ENCODE measurements around the gene ATP2B3.

Gene ATP2B3

GRCh38 chrX:153511784-153512500 lies 5.5 kb upstream of the ATP2B3 start:
- no peak for DNase-seq

DNA sequence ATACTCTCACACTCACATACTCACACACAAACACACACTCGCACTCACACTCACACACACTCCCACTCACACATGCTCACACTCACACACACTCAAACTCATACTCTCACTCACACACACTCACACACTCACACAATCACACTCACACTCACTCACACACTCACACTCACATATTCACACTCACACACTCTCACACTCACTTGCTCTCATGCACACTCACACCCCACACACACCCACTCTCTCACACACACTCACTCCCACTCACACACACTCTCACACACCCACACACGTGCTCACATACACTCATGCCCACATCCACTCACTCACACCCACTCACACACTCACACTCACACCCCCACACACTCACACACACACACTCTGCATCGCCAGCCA lies 4.9 kb upstream of the ATP2B3 start:
- no peak for DNase-seq

- DNase-seq = no peak
These were observed 4.2 kb upstream of the ATP2B3 start for GRCh38 chrX:153513265-153513664.

DNA sequence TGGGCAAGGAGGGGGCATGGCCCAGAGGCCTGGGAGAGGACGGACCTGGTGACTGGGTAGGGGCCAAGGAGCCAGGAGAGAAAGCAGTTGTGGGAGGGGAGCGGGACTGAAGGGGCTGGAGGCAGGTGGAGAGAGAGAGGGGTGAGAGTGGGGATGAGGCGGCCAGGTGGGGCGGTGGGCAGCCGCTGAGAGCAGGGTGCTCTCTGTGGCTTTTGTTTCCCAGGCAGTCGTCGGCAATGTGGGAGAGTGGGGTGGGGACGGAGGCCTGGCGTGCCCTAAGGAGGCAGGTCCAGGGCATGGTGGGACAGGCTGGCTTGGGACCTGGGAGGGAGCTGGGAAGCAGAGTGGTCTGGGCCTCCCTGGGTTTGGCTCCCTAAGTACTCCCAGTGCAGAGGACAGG lies 3.2 kb upstream of the ATP2B3 start:
- no peak for DNase-seq

DNA sequence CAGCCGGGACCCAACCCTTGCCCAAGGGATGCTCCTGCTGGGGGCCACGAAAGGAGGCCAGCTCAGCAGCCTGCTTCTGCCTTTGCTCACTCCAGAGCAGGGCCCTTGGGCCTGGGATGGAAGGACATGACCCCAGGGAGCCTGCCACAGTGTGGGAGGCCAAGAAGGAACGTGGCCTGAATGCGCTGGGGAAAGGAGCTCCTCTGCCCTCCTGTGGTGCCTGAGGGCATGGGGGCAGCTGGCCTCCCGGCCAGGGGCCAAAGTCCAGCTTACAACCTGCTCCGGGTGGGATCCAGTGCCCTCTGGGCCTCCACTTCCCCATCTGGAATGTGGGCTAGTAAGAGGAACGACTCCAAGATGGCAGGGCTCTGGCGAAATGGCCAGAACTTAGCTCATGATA lies 2.0 kb upstream of the ATP2B3 start:
- no peak for DNase-seq

GRCh38 chrX:153516073-153516472 lies 1.4 kb upstream of the ATP2B3 start:
- no peak for DNase-seq

- DNase-seq = no peak
These were observed 748 bp downstream of the ATP2B3 start for GRCh38 chrX:153517946-153518834.

- no peak for DNase-seq
These were observed 2.3 kb downstream of the ATP2B3 start for GRCh38 chrX:153519569-153520286.

DNA sequence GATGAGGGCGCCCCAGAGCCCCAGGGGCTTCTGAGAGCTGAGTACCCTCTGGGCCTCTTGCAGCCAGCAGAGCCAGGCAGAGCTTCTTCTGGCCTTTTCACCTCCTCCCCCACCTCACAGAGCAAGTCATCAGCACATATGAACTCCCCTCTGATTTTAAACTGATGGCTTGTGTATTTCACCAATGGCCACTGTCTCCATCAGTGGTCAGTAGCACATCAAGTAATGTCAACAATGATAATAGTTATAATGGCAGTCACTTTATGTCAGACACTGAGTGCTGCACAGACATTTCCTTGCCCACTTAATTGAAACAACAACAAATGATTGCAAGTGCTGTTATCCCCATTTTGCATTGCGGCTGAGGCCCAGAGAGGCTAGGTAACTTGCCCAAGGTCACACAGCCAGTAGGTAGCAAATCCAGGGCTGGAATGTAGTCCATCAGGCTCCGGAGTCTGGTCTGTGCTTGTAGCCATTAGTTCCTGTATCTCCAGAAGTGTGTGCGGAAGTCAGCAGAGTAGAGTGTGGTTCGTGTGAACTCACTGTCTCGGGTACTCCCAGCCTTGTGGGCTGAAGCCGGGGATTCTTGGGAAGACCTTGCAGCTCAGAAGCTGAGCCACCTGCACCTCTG lies 3.0 kb downstream of the ATP2B3 start:
- DNase-seq = no peak

- DNase-seq = peak in 1 of 2 experiments; percentile 33
These were observed 3.6 kb downstream of the ATP2B3 start for GRCh38 chrX:153521034-153521433.

DNA sequence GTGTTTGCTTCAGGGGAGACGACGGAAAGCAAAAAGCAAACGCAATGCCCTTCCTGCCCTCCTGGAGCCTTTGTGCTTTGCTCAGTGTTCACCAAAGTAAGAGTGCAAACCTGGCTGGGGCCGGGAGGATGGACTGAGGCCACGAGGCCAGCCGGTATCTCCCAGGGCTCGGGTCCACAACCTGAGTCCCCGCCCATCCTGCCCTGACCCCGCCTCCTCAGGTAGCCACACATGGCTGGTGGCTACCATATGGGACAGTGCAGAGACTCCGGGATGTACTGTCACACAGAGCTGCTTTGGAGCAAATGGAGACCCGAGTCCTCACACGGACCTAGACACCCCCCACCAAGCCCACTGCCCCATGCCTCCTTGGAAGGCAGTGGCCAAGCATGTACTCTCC lies 4.8 kb downstream of the ATP2B3 start:
- no peak for DNase-seq

GRCh38 chrX:153523269-153523668 lies 5.8 kb downstream of the ATP2B3 start:
- no peak for DNase-seq

GRCh38 chrX:153524234-153524633 lies 6.8 kb downstream of the ATP2B3 start:
- DNase-seq = no peak

DNA sequence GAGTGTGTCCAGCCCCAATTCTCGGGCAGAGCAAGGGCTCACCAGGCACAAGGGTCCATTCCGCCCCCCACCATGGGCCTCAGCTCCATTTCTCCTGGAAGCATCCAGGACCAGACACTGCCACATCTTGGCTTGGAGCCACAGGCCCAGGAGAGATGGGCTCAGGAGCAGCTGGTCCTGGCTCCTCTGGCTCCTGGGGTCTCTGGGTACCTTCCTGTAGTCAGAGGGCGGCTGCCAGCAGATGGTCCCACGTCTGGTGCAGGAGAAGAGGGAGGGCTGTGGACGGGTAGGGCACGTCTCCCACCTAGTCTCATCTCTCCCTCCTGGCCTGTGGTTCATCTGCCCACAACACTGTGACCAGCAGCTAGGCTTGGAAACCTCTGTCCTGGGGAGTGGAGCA lies 8.0 kb downstream of the ATP2B3 start:
- no peak for DNase-seq

DNA sequence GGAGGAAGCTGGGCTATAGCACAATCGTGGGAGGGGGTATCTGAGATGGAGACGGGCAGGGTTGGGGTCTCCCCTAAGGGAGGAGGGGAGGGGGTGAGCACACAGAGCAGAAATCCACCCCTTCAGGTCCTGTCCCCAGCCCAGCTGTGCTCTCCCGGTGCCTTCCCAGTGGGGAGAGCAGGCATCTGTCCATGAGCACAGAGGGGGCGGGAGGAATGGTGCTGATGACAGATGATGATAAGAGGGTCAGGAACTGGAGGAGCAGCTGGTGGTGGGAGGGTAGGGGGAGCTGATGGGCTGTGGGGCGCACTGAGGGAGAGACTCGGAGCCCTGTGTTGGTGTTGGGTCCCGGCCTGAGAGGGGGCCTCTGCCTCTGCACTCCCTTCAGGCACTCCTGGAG lies 8.6 kb downstream of the ATP2B3 start:
- no peak for DNase-seq

- peak in 1 of 2 experiments; percentile 40 for DNase-seq
These were observed 9.4 kb downstream of the ATP2B3 start for GRCh38 chrX:153526801-153527200.

GRCh38 chrX:153527208-153527607 lies 9.8 kb downstream of the ATP2B3 start:
- DNase-seq = peak in 1 of 2 experiments; percentile 42

DNA sequence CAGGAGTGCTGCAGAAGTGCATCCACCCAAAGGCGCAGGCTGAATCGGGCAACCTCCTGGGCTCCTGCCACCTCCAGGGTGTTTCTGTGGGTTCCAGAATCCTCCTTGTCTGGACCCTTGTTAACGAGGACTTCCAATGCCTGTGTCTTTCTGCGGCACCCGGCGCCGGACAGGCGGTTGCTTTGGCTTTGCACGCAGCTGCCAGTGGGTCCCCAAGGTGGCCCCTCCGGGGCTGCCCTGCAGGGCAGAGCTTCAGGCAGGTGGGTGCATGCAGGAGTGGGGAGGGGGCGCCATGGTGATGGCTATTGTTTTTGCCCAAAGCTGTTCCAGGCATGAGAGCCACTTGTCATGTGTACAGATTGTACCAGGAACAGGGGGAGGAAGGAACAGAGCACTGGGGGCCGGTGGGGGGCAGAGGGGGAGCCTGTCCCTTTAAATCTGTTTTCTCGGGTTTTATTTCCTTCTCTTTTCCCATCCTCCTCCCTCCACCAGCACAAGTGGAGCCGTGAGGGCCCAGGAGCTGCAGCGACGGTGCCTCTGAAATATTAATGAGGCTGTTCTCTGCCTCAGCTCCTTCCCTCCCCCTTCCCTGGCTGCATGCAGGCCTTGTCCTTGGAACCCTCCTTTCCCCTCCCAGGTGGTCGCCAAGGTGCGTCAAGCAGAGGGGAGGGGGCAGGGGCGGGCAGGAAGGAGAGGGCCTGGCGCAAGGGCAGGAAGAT lies 13.1 kb downstream of the ATP2B3 start:
- DNase-seq = no peak

GRCh38 chrX:153533091-153533490 lies 15.6 kb downstream of the ATP2B3 start:
- no peak for DNase-seq

DNA sequence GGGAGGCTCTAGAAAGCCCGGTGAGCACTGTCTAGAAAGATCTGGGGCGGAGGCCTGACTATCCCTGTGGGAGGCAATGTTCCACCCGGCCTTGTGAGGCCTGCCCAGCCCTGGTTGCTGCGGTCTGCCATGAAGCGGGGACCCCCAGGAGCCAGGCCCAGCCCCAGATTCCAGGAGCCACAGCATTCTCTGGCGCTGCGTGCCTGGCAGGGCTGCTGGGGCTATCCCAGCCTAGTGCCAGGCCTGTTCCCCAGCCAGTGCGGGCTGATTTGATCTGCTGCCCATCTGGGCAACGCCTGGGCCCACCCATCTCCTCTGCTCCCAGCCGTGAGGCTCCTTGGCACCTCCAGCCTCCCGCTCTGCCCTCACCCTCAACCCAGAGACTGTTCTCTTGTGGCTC lies 19.6 kb downstream of the ATP2B3 start:
- DNase-seq = no peak

GRCh38 chrX:153537526-153538295 lies 20.3 kb downstream of the ATP2B3 start:
- DNase-seq = no peak

GRCh38 chrX:153538424-153538823 lies 21.0 kb downstream of the ATP2B3 start:
- no peak for DNase-seq
